ENCODE data around the gene FBXO28.
"Not testable (repeated sequence)": the region's sequence is repeated elsewhere in the genome, so short reads cannot be mapped to it uniquely, and the experiment has no call there.

The FBXO28 gene

GRCh38 chr1:224192082-224192788 lies 78.3 kb downstream of the FBXO28 start:
- DNase-seq, result no peak

- DNase-seq, result no peak
Observed at GRCh38 chr1:224193319-224193966, 79.5 kb downstream of the FBXO28 start.

DNA sequence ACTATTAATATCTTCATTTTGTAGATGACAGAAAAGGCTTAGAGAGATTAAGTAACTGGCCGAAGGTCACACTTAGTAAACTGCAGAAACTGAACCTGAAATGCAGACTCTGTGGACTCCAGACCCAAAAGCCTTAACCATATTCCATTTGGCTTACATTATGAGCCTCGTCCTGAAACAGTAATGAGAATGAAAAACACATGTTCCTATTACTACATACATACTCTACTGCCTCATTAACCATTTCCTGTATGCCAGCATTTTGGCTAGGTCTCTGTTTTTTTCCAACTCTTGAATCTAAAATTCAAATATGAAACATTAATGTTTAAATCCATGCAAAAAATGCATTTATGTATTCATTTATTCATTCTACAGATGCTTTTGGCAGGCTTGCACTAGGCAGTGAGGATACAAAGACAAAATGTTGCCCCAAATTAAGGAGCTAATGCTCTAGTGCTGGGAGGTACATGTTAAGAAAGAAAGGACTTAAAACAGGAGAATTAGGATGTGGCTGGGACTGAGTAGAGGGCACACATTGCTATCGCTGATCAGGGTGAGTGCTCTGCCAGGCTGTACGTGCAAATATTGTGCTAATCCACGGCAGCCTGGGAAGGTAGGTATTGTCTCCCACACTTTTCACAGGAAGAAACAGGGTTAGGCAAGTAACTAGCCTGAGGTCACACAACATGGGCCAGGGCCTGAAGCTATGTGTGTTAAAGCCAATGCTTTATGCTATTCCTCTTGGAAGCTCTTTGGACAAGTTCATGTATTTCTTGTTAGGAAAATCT lies 83.1 kb downstream of the FBXO28 start:
- no peak for DNase-seq

DNA sequence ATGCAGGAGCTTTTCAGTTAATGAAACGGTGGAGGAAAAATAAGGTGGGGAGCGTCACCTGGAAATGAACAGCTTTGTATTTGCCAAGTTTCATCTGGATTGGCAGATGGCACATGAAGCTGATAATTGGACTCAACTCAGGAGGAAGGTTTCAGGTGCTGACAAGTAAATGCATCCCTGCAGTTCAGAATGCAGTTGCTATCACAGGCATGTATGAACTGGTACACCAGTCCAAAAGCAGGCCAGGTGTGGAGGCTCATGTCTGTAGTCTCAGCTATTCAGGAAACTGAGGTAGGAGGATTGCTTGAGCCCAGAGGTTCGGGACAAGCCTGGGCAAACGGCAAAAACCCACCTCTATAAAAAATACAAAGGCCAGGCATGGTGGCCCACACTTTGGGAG lies 84.7 kb downstream of the FBXO28 start:
- DNase-seq, result no peak

- no peak for DNase-seq
Observed at GRCh38 chr1:224199679-224200078, 85.8 kb downstream of the FBXO28 start.

- no peak for DNase-seq
Observed at GRCh38 chr1:224201383-224201782, 87.5 kb downstream of the FBXO28 start.

DNA sequence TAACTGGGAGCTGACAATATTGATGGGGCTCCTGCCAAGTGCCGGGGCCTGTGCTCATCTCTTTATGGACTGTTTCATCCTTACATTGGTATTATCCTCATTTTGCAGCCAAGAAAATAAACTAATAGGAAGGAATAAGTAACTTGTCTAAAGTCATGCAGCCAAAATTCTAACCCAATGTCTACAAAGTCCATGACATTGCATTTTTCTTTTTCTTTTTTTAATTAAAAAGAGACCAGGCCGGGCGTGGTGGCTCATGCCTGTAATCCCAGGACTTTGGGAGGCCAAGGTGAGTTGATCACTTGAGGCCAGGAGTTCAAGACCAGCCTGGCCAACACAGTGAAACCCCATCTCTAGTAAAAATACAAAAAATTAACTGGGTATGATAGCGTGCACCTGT lies 87.9 kb downstream of the FBXO28 start:
- DNase-seq, result no peak

DNA sequence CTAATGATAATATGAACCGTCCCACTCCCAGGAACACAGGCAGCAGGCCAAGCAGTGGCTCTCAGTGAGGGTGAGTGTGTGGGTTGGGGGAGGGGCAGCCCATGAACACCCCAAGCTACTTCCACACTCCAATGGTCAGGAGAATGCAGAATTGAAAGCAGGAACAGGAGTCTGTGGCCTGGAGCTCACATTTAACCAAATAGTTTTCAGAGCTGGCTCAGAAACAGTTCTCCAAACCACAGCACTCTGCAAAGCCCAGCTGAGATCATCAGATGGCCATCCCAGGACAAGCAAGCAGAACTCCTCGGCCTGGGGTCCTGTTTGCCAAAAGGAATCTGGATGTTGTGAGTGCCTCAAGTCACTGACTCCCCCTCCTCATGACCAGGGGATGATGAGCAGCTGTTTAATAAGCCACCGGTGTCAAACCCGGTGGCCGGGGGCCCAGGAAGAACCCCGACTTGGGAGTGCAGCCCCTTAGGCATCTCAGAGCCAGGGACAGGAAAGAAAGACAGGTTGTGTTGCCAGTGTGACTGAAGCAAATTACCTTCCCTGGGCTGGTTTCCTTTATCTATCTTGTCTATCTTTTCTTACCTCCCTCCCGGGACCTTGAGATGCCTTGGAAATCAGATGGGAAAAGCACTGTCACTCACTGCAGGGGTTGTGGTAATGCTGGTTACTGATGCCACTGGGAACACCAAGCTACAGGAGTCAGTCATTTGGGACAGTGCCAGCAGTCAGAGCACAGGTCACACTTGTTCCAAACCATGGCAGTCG lies 89.5 kb downstream of the FBXO28 start:
- peak; percentile 64 for DNase-seq

DNA sequence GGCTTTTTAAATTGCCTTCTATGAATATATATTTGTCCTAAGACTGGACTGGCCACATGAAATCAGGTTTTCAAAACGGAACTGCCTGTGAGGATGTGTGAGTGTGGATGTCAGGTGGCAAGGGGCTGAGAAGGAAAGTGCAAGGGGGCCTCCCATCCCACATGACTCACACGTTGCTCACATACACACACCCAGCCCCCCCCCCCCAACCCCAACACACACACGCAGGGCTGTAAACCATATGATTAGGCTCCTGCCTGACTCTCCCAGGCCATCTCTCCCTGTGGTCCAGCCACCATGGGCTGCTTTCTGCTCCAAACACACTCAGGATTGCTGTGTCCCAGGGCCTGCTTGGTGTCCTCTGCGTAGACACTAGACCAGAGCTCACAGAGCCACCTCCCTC lies 91.5 kb downstream of the FBXO28 start:
- peak; percentile 34 for DNase-seq

GRCh38 chr1:224205931-224206538 lies 92.1 kb downstream of the FBXO28 start:
- not testable (repeated sequence) for DNase-seq

- DNase-seq, result no peak
Observed at GRCh38 chr1:224211206-224211962, 97.5 kb downstream of the FBXO28 start.

All from femur (tissue), 1 donor.